Liver (tissue), 9 donors: ENCODE measurements around the gene TOMM5. TPM values are rescaled to one million over a fixed set of nuclear protein-coding genes. Genes with fewer than 3 reads are reported as not detected.

Experiments
- DNase-seq: peaks from one replicate; pipeline ENCODE4 v3.0.0-alpha.2; 2017; ENCODE audit warnings: low spot score
- H3K27ac ChIP-seq, 2 donors: one replicate each; pipeline ENCODE4 v1.7.0; 2013; ENCODE audit warnings: inconsistent platforms in 2 of 2, low read length in 2 of 2, control low read depth in 1 of 2, low read depth in 1 of 2, mild to moderate bottlenecking in 1 of 2
- H3K27me3 ChIP-seq, 4 donors: one replicate each; pipeline versions ENCODE4 v1.6.1 to v1.7.0; 2013; ENCODE audit warnings: low read length in 3 of 4, inconsistent platforms in 1 of 4, mild to moderate bottlenecking in 1 of 4, moderate library complexity in 1 of 4; ENCODE audit not compliant: control insufficient read depth in 4 of 4, insufficient read depth in 4 of 4
- H3K36me3 ChIP-seq, 4 donors: one replicate each; pipeline versions ENCODE4 v1.6.1 to v1.7.0; 2013; ENCODE audit warnings: low read length in 3 of 4, mild to moderate bottlenecking in 3 of 4, low read depth in 1 of 4, moderate library complexity in 1 of 4; ENCODE audit not compliant: control insufficient read depth in 4 of 4, insufficient read depth in 3 of 4
- H3K4me1 ChIP-seq, 4 donors: one replicate each; pipeline versions ENCODE4 v1.6.1 to v1.7.0; 2013; ENCODE audit warnings: low read length in 3 of 4, mild to moderate bottlenecking in 3 of 4, moderate library complexity in 1 of 4; ENCODE audit not compliant: control insufficient read depth in 4 of 4, insufficient read depth in 4 of 4
- H3K4me3 ChIP-seq, 3 donors: one replicate each; pipeline versions ENCODE4 v1.6.1 to v1.7.0; 2013; ENCODE audit warnings: low read length in 3 of 3, control low read depth in 1 of 3, low read depth in 1 of 3, mild to moderate bottlenecking in 1 of 3
- H3K9ac ChIP-seq, 2 donors: one replicate each; pipeline ENCODE4 v1.7.0; 2013; ENCODE audit warnings: low read length in 2 of 2, mild to moderate bottlenecking in 2 of 2, moderate library complexity in 2 of 2, control low read depth in 1 of 2, low read depth in 1 of 2
- H3K9me3 ChIP-seq, 4 donors: one replicate each; pipeline versions ENCODE4 v1.6.1 to v1.7.0; 2013; ENCODE audit warnings: low read length in 3 of 4; ENCODE audit not compliant: control insufficient read depth in 4 of 4
- EGR1 ChIP-seq, 2 donors: IDR thresholded peaks; 2 replicates each; pipeline ENCODE4 v1.6.1; 2016 to 2018; ENCODE audit warnings: antibody characterized with exemption in 2 of 2, low read depth in 2 of 2
- FOXA1 ChIP-seq: IDR thresholded peaks from 2 replicates; pipeline ENCODE4 v1.6.1; 2016; ENCODE audit warnings: antibody characterized with exemption
- FOXA2 ChIP-seq: IDR thresholded peaks from 2 replicates; pipeline ENCODE4 v1.6.1; 2016; ENCODE audit warnings: antibody characterized with exemption
- GABPA ChIP-seq, 2 donors: IDR thresholded peaks in 1 of 2; conservative IDR thresholded peaks in 1 of 2; 2 replicates each; pipeline ENCODE4 v1.6.1; 2016; ENCODE audit warnings: antibody characterized with exemption in 2 of 2, mild to moderate bottlenecking in 1 of 2, moderate library complexity in 1 of 2
- HNF4A ChIP-seq, 2 donors: conservative IDR thresholded peaks; 2 replicates each; pipeline ENCODE4 v1.6.1; 2016; ENCODE audit warnings: antibody characterized with exemption in 2 of 2, mild to moderate bottlenecking in 2 of 2
- HNF4G ChIP-seq: IDR thresholded peaks from 2 replicates; pipeline ENCODE4 v1.6.1; 2016; ENCODE audit warnings: antibody characterized with exemption
- NR2F2 ChIP-seq: IDR thresholded peaks from 2 replicates; pipeline ENCODE4 v1.6.1; 2016; ENCODE audit warnings: antibody characterized with exemption
- RAD21 ChIP-seq, 2 donors: IDR thresholded peaks; 2 replicates each; pipeline ENCODE4 v1.6.1; 2016; ENCODE audit warnings: antibody characterized with exemption in 2 of 2, mild to moderate bottlenecking in 2 of 2
- RXRA ChIP-seq, 2 donors: IDR thresholded peaks; 2 replicates each; pipeline ENCODE4 v1.6.1; 2017 to 2018; ENCODE audit warnings: antibody characterized with exemption in 2 of 2, mild to moderate bottlenecking in 1 of 2
- SP1 ChIP-seq: IDR thresholded peaks from 2 replicates; pipeline ENCODE4 v1.6.1; 2018; ENCODE audit warnings: antibody characterized with exemption, mild to moderate bottlenecking
- TAF1 ChIP-seq: conservative IDR thresholded peaks from 2 replicates; pipeline ENCODE4 v1.6.1; 2016; ENCODE audit warnings: antibody characterized with exemption, mild to moderate bottlenecking
- YY1 ChIP-seq: IDR thresholded peaks from 2 replicates; pipeline ENCODE4 v1.6.1; 2016; ENCODE audit warnings: antibody characterized with exemption, mild to moderate bottlenecking
- whole genome bisulfite sequencing: extraction: QIAGEN DNeasy Blood & Tissue Kit; methylation state at CpG from one replicate; pipeline ENCODE4 v1.1.7; 2013; 5-methylcytosine and 5-hydroxymethylcytosine counted together
- polyA plus RNA-seq, 2 donors: library from polyadenylated mRNA; stranded (reverse) in 1 of 2; unstranded in 1 of 2; fragments of 200-250 nt in 1 of 2; fragments of >200 nt in 1 of 2; fragmentation: Nextera tagmentation in 1 of 2; extraction: Ambion mirVana in 1 of 2; gene quantifications; one replicate each; pipeline versions ENCODE4 v1.2.1 to v1.2.3, GENCODE V29; 2013 to 2015
- total RNA-seq, 2 donors: library from RNA; depleted of rRNA; stranded (reverse); fragments of >200 nt; gene quantifications; one replicate each; pipeline ENCODE4 v1.2.3, GENCODE V29; 2014
- TF ChIP-seq, protein P1 (sequence below): IDR thresholded peaks from 2 replicates; pipeline ENCODE4 v1.6.1; 2016; ENCODE audit warnings: antibody characterized with exemption
- TF ChIP-seq, protein P2 (sequence below): IDR thresholded peaks from 2 replicates; pipeline ENCODE4 v1.6.1; 2016; ENCODE audit warnings: antibody characterized with exemption
- TF ChIP-seq, protein P3 (sequence below): IDR thresholded peaks from 2 replicates; pipeline ENCODE4 v1.6.1; 2016; ENCODE audit warnings: antibody characterized with exemption, mild to moderate bottlenecking
- TF ChIP-seq, protein P4 (sequence below): IDR thresholded peaks from 2 replicates; pipeline ENCODE4 v1.6.1; 2016; ENCODE audit warnings: antibody characterized with exemption
- TF ChIP-seq, protein P5 (sequence below): fragments of 150-350 bp; IDR thresholded peaks from 2 replicates; pipeline ENCODE4 v1.5.1; 2017; ENCODE audit warnings: improper control_type of control experiment, low read depth, low read length; ENCODE audit not compliant: missing input control
- donor health status: healthy.
- donor health status: healthy.
- donor health status: healthy.
- donor health status: healthy.
- donor health status: healthy.

TOMM5 gene
- total and polyA plus RNA-seq, 4 donors: 43.0 to 107 (median 71.9) TPM

DNA sequence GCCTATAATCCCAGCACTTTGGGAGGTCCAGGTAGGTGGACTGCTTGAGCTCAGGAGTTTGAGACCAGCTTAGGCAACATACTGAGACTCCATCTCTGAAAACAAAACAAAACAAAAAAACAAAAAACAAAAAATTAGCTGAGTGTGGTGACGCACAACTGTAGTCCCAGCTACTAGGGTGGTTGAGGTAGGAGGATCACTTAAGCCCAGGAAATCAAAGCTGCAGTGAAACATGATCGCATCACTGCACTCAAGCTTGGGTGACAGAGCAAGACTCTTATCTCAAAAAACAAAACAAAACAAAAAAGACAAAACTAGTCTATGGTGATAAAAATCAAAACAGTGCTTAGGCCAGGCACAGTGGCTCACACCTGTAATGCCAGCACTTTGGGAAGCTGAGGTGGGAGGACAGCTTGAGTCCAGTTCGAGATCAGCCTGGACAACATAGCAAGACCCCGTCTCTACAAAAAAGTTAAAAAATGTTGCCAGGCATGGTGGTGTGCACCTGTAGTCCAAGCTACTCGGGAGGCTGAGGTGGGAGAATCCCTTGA, 45.0 kb downstream of the TOMM5 start:
- Histone ChIP-seq H3K27ac (no peak overlapping the region), H3K4me3 (no peak overlapping the region), H3K36me3 (no peaks in the 10 kb centered on the region), H3K9me3 (no peaks in the 10 kb centered on the region), H3K9ac (no peak overlapping the region), H3K27me3 (no peaks in the 10 kb centered on the region), H3K4me1 (no peaks in the 10 kb centered on the region)
- TF ChIP-seq RXRA (IDR thresholded peaks at IDR 0.05): no peak
- TF ChIP-seq, protein P1, sequence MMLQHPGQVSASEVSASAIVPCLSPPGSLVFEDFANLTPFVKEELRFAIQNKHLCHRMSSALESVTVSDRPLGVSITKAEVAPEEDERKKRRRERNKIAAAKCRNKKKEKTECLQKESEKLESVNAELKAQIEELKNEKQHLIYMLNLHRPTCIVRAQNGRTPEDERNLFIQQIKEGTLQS: no peak
- no peak for TF ChIP-seq HNF4A (conservative IDR thresholded peaks at IDR 0.05)
- TF ChIP-seq HNF4G: no peak
- TF ChIP-seq YY1: no peak
- TF ChIP-seq SP1: no peak
- TF ChIP-seq, protein P2, sequence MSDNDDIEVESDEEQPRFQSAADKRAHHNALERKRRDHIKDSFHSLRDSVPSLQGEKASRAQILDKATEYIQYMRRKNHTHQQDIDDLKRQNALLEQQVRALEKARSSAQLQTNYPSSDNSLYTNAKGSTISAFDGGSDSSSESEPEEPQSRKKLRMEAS: no peak
- no peak for TF ChIP-seq GABPA (IDR thresholded peaks at IDR 0.05 in 1 of 2, conservative IDR thresholded peaks at IDR 0.05 in 1 of 2)
- no peak for TF ChIP-seq FOXA2
- TF ChIP-seq, protein P3, sequence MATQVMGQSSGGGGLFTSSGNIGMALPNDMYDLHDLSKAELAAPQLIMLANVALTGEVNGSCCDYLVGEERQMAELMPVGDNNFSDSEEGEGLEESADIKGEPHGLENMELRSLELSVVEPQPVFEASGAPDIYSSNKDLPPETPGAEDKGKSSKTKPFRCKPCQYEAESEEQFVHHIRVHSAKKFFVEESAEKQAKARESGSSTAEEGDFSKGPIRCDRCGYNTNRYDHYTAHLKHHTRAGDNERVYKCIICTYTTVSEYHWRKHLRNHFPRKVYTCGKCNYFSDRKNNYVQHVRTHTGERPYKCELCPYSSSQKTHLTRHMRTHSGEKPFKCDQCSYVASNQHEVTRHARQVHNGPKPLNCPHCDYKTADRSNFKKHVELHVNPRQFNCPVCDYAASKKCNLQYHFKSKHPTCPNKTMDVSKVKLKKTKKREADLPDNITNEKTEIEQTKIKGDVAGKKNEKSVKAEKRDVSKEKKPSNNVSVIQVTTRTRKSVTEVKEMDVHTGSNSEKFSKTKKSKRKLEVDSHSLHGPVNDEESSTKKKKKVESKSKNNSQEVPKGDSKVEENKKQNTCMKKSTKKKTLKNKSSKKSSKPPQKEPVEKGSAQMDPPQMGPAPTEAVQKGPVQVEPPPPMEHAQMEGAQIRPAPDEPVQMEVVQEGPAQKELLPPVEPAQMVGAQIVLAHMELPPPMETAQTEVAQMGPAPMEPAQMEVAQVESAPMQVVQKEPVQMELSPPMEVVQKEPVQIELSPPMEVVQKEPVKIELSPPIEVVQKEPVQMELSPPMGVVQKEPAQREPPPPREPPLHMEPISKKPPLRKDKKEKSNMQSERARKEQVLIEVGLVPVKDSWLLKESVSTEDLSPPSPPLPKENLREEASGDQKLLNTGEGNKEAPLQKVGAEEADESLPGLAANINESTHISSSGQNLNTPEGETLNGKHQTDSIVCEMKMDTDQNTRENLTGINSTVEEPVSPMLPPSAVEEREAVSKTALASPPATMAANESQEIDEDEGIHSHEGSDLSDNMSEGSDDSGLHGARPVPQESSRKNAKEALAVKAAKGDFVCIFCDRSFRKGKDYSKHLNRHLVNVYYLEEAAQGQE: no peak
- no peak for TF ChIP-seq EGR1 (IDR thresholded peaks at IDR 0.05; ENCODE audit: low read depth in 2 of 2)
- no peak for TF ChIP-seq NR2F2
- TF ChIP-seq, protein P4, sequence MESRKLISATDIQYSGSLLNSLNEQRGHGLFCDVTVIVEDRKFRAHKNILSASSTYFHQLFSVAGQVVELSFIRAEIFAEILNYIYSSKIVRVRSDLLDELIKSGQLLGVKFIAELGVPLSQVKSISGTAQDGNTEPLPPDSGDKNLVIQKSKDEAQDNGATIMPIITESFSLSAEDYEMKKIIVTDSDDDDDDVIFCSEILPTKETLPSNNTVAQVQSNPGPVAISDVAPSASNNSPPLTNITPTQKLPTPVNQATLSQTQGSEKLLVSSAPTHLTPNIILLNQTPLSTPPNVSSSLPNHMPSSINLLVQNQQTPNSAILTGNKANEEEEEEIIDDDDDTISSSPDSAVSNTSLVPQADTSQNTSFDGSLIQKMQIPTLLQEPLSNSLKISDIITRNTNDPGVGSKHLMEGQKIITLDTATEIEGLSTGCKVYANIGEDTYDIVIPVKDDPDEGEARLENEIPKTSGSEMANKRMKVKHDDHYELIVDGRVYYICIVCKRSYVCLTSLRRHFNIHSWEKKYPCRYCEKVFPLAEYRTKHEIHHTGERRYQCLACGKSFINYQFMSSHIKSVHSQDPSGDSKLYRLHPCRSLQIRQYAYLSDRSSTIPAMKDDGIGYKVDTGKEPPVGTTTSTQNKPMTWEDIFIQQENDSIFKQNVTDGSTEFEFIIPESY: no peak
- no peak for TF ChIP-seq TAF1
- 95% methylated on average over 5 of the region's 5 CpGs for WGBS
- no peak for DNase-seq

DNA sequence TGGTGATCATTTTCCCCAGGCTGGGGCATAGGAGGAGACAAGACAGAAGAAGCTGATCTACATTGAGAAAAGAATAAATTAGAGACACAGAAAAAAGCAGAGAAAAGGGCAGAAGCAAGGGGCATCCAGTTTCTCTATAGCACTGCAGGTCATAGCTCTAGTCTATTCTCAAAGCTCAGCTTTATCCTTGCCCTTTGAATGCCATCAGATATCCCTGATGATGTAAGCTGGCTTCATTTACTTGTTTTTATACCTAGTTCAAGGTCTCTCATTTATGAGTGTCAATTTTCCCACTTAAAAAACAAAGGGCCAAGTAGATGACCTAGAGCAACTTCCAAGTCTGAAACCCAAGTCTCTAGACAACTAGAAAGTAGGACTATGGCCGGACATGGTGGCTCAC, 48.9 kb downstream of the TOMM5 start:
- H3K4me1 ChIP-seq: no peaks in the 10 kb centered on the region
- no peak for DNase-seq
- no peak overlapping the region for H3K27ac ChIP-seq
- H3K9me3 ChIP-seq: no peaks in the 10 kb centered on the region
- TF ChIP-seq EGR1 (IDR thresholded peaks at IDR 0.05; ENCODE audit: low read depth in 2 of 2) (no peak), TAF1 (no peak), HNF4A (conservative IDR thresholded peaks at IDR 0.05) (no peak), SP1 (no peak), RAD21 (IDR thresholded peaks at IDR 0.05) (no peak), NR2F2 (no peak), FOXA2 (no peak), FOXA1 (no peak), GABPA (IDR thresholded peaks at IDR 0.05 in 1 of 2, conservative IDR thresholded peaks at IDR 0.05 in 1 of 2) (no peak), YY1 (no peak), RXRA (IDR thresholded peaks at IDR 0.05) (no peak), HNF4G (no peak)
- TF ChIP-seq, protein P2: no peak
- TF ChIP-seq, protein P5, sequence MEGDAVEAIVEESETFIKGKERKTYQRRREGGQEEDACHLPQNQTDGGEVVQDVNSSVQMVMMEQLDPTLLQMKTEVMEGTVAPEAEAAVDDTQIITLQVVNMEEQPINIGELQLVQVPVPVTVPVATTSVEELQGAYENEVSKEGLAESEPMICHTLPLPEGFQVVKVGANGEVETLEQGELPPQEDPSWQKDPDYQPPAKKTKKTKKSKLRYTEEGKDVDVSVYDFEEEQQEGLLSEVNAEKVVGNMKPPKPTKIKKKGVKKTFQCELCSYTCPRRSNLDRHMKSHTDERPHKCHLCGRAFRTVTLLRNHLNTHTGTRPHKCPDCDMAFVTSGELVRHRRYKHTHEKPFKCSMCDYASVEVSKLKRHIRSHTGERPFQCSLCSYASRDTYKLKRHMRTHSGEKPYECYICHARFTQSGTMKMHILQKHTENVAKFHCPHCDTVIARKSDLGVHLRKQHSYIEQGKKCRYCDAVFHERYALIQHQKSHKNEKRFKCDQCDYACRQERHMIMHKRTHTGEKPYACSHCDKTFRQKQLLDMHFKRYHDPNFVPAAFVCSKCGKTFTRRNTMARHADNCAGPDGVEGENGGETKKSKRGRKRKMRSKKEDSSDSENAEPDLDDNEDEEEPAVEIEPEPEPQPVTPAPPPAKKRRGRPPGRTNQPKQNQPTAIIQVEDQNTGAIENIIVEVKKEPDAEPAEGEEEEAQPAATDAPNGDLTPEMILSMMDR: no peak
- TF ChIP-seq, protein P3: no peak
- no peak overlapping the region for H3K4me3 ChIP-seq
- WGBS: 96% methylated on average over 1 of the region's 1 CpG
- H3K27me3 ChIP-seq: no peaks in the 10 kb centered on the region
- H3K36me3 ChIP-seq: peaks cover 0 to 8% (median 4%) of the 10 kb centered on the region in 4 donors
- H3K9ac ChIP-seq: no peak overlapping the region
